ENCODE data around the gene MAP4K2.

The MAP4K2 gene

GRCh38 chr11:64784813-64785581, 18.0 kb downstream of the MAP4K2 start:
- DNase-seq: no peak
- Histone ChIP-seq H3K27me3 (replicated peaks; ENCODE audit: control insufficient read depth, insufficient read depth, low read length, poor library complexity, severe bottlenecking) (no peaks in the 10 kb centered on the region), H3K27ac (ENCODE audit: insufficient read depth, low read length, poor library complexity, severe bottlenecking) (no peak overlapping the region), H3K4me3 (ENCODE audit: insufficient read depth, low read depth, low read length, poor library complexity, severe bottlenecking) (no peak overlapping the region), H3K36me3 (ENCODE audit: control insufficient read depth, insufficient read depth, low read length) (peaks cover 16% of the 10 kb centered on the region), H3K4me1 (ENCODE audit: control insufficient read depth, insufficient read depth, low read length, poor library complexity, severe bottlenecking) (peaks cover 10% of the 10 kb centered on the region), H3K9me3 (ENCODE audit: control insufficient read depth, low read length) (no peaks in the 10 kb centered on the region)

- Histone ChIP-seq H3K4me3 (ENCODE audit: insufficient read depth, low read depth, low read length, poor library complexity, severe bottlenecking) (peak within 1 kb of the TSS; percentile 71), H3K27ac (ENCODE audit: insufficient read depth, low read length, poor library complexity, severe bottlenecking) (peak within 1 kb of the TSS; percentile 94), H3K9me3 (ENCODE audit: control insufficient read depth, low read length) (no peaks in the 10 kb centered on the region), H3K4me1 (ENCODE audit: control insufficient read depth, insufficient read depth, low read length, poor library complexity, severe bottlenecking) (peaks cover 44% of the 10 kb centered on the region), H3K36me3 (ENCODE audit: control insufficient read depth, insufficient read depth, low read length) (peaks cover 37% of the 10 kb centered on the region), H3K27me3 (replicated peaks; ENCODE audit: control insufficient read depth, insufficient read depth, low read length, poor library complexity, severe bottlenecking) (no peaks in the 10 kb centered on the region)
- peak; percentile 99 to 100 (median 100) for DNase-seq
Measured at GRCh38 chr11:64778473-64779298, 24.3 kb downstream of the MAP4K2 start, which contains the start of gene SF1. SF1 (minus strand) TSS chr11:64778542; CDS start chr11:64778392, 150 bp downstream.

GRCh38 chr11:64778223-64778472, 24.9 kb downstream of the MAP4K2 start:
- peak overlapping the region; percentile 94 for H3K27ac ChIP-seq (ENCODE audit: insufficient read depth, low read length, poor library complexity, severe bottlenecking)
- H3K4me1 ChIP-seq (ENCODE audit: control insufficient read depth, insufficient read depth, low read length, poor library complexity, severe bottlenecking): peaks cover 50% of the 10 kb centered on the region
- H3K36me3 ChIP-seq (ENCODE audit: control insufficient read depth, insufficient read depth, low read length): peaks cover 43% of the 10 kb centered on the region
- DNase-seq: peak in 1 of 3 donors; percentile 21
- H3K27me3 ChIP-seq (replicated peaks; ENCODE audit: control insufficient read depth, insufficient read depth, low read length, poor library complexity, severe bottlenecking): no peaks in the 10 kb centered on the region
- H3K4me3 ChIP-seq (ENCODE audit: insufficient read depth, low read depth, low read length, poor library complexity, severe bottlenecking): peak overlapping the region; percentile 71
- H3K9me3 ChIP-seq (ENCODE audit: control insufficient read depth, low read length): no peaks in the 10 kb centered on the region

- no peaks in the 10 kb centered on the region for H3K9me3 ChIP-seq (ENCODE audit: control insufficient read depth, low read length)
- peaks cover 48% of the 10 kb centered on the region for H3K36me3 ChIP-seq (ENCODE audit: control insufficient read depth, insufficient read depth, low read length)
- no peaks in the 10 kb centered on the region for H3K27me3 ChIP-seq (replicated peaks; ENCODE audit: control insufficient read depth, insufficient read depth, low read length, poor library complexity, severe bottlenecking)
- peaks cover 55% of the 10 kb centered on the region for H3K4me1 ChIP-seq (ENCODE audit: control insufficient read depth, insufficient read depth, low read length, poor library complexity, severe bottlenecking)
- peak; percentile 63 to 76 (median 71) for DNase-seq
- peak overlapping the region; percentile 70 for H3K4me3 ChIP-seq (ENCODE audit: insufficient read depth, low read depth, low read length, poor library complexity, severe bottlenecking)
- H3K27ac ChIP-seq (ENCODE audit: insufficient read depth, low read length, poor library complexity, severe bottlenecking): peak overlapping the region; percentile 94
Measured at GRCh38 chr11:64777449-64778222, 25.4 kb downstream of the MAP4K2 start.

- peak overlapping the region; percentile 70 for H3K27ac ChIP-seq (ENCODE audit: insufficient read depth, low read length, poor library complexity, severe bottlenecking)
- DNase-seq: no peak
- no peaks in the 10 kb centered on the region for H3K9me3 ChIP-seq (ENCODE audit: control insufficient read depth, low read length)
- H3K36me3 ChIP-seq (ENCODE audit: control insufficient read depth, insufficient read depth, low read length): peaks cover 55% of the 10 kb centered on the region
- H3K4me1 ChIP-seq (ENCODE audit: control insufficient read depth, insufficient read depth, low read length, poor library complexity, severe bottlenecking): peaks cover 56% of the 10 kb centered on the region
- peak overlapping the region; percentile 70 for H3K4me3 ChIP-seq (ENCODE audit: insufficient read depth, low read depth, low read length, poor library complexity, severe bottlenecking)
- no peaks in the 10 kb centered on the region for H3K27me3 ChIP-seq (replicated peaks; ENCODE audit: control insufficient read depth, insufficient read depth, low read length, poor library complexity, severe bottlenecking)
Measured at GRCh38 chr11:64776875-64777274, 26.1 kb downstream of the MAP4K2 start.

- Histone ChIP-seq H3K27me3 (replicated peaks; ENCODE audit: control insufficient read depth, insufficient read depth, low read length, poor library complexity, severe bottlenecking) (no peaks in the 10 kb centered on the region), H3K4me3 (ENCODE audit: insufficient read depth, low read depth, low read length, poor library complexity, severe bottlenecking) (peak overlapping the region; percentile 70), H3K4me1 (ENCODE audit: control insufficient read depth, insufficient read depth, low read length, poor library complexity, severe bottlenecking) (peaks cover 60% of the 10 kb centered on the region), H3K9me3 (ENCODE audit: control insufficient read depth, low read length) (no peaks in the 10 kb centered on the region), H3K27ac (ENCODE audit: insufficient read depth, low read length, poor library complexity, severe bottlenecking) (peak overlapping the region; percentile 70), H3K36me3 (ENCODE audit: control insufficient read depth, insufficient read depth, low read length) (peaks cover 60% of the 10 kb centered on the region)
- DNase-seq: no peak
Measured at GRCh38 chr11:64776425-64776824, 26.6 kb downstream of the MAP4K2 start.

- Histone ChIP-seq H3K36me3 (ENCODE audit: control insufficient read depth, insufficient read depth, low read length) (peaks cover 83% of the 10 kb centered on the region), H3K4me1 (ENCODE audit: control insufficient read depth, insufficient read depth, low read length, poor library complexity, severe bottlenecking) (peaks cover 45% of the 10 kb centered on the region), H3K27me3 (replicated peaks; ENCODE audit: control insufficient read depth, insufficient read depth, low read length, poor library complexity, severe bottlenecking) (no peaks in the 10 kb centered on the region), H3K27ac (ENCODE audit: insufficient read depth, low read length, poor library complexity, severe bottlenecking) (no peak overlapping the region), H3K4me3 (ENCODE audit: insufficient read depth, low read depth, low read length, poor library complexity, severe bottlenecking) (no peak overlapping the region), H3K9me3 (ENCODE audit: control insufficient read depth, low read length) (no peaks in the 10 kb centered on the region)
- no peak for DNase-seq
Measured at GRCh38 chr11:64774144-64774543, 28.9 kb downstream of the MAP4K2 start.

GRCh38 chr11:64772303-64773018, 30.6 kb downstream of the MAP4K2 start:
- DNase-seq: no peak
- Histone ChIP-seq H3K36me3 (ENCODE audit: control insufficient read depth, insufficient read depth, low read length) (peaks cover 99% of the 10 kb centered on the region), H3K9me3 (ENCODE audit: control insufficient read depth, low read length) (no peaks in the 10 kb centered on the region), H3K4me1 (ENCODE audit: control insufficient read depth, insufficient read depth, low read length, poor library complexity, severe bottlenecking) (peaks cover 55% of the 10 kb centered on the region), H3K4me3 (ENCODE audit: insufficient read depth, low read depth, low read length, poor library complexity, severe bottlenecking) (no peak overlapping the region), H3K27me3 (replicated peaks; ENCODE audit: control insufficient read depth, insufficient read depth, low read length, poor library complexity, severe bottlenecking) (no peaks in the 10 kb centered on the region), H3K27ac (ENCODE audit: insufficient read depth, low read length, poor library complexity, severe bottlenecking) (peak overlapping the region; percentile 8)

- Histone ChIP-seq H3K4me3 (ENCODE audit: insufficient read depth, low read depth, low read length, poor library complexity, severe bottlenecking) (no peak overlapping the region), H3K36me3 (ENCODE audit: control insufficient read depth, insufficient read depth, low read length) (peaks cover 99% of the 10 kb centered on the region), H3K27ac (ENCODE audit: insufficient read depth, low read length, poor library complexity, severe bottlenecking) (peak overlapping the region; percentile 1), H3K27me3 (replicated peaks; ENCODE audit: control insufficient read depth, insufficient read depth, low read length, poor library complexity, severe bottlenecking) (no peaks in the 10 kb centered on the region), H3K9me3 (ENCODE audit: control insufficient read depth, low read length) (no peaks in the 10 kb centered on the region), H3K4me1 (ENCODE audit: control insufficient read depth, insufficient read depth, low read length, poor library complexity, severe bottlenecking) (peaks cover 57% of the 10 kb centered on the region)
- DNase-seq: no peak
Measured at GRCh38 chr11:64771861-64772260, 31.2 kb downstream of the MAP4K2 start.

All from effector memory CD4-positive, alpha-beta T cell (primary cell).